GM19023 (cell line): ENCODE results near the gene IPO13.

Experiments
- ATAC-seq: cut with Tn5 transposase; IDR thresholded peaks from one replicate; pipeline ENCODE4 v1.9.1; 2021; ENCODE audit warnings: mild to moderate bottlenecking, moderate library complexity; ENCODE audit not compliant: unreplicated experiment

IPO13 gene, protein sequence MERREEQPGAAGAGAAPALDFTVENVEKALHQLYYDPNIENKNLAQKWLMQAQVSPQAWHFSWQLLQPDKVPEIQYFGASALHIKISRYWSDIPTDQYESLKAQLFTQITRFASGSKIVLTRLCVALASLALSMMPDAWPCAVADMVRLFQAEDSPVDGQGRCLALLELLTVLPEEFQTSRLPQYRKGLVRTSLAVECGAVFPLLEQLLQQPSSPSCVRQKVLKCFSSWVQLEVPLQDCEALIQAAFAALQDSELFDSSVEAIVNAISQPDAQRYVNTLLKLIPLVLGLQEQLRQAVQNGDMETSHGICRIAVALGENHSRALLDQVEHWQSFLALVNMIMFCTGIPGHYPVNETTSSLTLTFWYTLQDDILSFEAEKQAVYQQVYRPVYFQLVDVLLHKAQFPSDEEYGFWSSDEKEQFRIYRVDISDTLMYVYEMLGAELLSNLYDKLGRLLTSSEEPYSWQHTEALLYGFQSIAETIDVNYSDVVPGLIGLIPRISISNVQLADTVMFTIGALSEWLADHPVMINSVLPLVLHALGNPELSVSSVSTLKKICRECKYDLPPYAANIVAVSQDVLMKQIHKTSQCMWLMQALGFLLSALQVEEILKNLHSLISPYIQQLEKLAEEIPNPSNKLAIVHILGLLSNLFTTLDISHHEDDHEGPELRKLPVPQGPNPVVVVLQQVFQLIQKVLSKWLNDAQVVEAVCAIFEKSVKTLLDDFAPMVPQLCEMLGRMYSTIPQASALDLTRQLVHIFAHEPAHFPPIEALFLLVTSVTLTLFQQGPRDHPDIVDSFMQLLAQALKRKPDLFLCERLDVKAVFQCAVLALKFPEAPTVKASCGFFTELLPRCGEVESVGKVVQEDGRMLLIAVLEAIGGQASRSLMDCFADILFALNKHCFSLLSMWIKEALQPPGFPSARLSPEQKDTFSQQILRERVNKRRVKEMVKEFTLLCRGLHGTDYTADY

DNA sequence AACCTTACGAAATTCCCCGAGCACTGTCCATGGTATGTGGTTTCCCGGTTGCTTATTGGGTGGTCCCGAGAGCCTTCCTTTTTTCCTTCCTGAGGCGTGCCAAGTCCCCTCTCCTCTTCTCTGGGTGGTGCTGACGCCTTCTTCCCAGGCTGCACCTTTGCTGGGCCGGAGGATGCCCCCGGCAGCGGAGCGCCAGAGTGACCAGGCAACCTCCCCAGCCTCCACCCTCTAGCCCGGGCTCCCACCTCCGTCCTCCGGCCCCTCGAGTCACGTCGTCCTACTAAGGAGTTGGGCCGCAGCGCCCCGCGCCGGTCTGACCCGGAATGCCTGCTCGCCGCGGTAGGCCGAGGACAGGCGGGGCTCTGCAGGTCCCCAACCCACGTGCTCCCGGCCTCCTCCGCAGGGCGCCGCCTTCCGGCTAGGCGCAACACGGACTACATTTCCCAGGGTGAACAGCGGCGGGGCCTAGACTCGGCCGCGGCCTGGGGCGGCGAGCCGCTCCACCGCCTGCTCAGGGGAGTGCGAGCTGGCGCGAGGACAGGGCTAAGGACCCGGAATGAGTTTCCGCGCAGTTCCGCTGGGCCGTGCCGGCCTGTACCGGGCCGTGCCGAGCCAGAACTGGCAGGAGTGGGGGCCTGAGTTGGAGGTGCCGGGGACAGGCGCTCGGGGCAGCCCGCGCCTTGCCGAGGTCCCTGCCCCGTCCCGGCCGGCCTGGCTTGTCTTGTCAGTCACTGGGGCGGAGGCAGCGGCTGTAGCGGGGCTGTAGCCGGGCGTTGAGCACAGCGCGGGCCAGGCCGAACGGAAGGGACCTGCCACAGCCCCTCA, at the start of gene IPO13:
Gene IPO13 (plus strand): TSS at position 715 of the 825 bp plus-strand sequence. CDS start 651 bp downstream, outside the sequence.
- peak; percentile 91 for ATAC-seq

DNA sequence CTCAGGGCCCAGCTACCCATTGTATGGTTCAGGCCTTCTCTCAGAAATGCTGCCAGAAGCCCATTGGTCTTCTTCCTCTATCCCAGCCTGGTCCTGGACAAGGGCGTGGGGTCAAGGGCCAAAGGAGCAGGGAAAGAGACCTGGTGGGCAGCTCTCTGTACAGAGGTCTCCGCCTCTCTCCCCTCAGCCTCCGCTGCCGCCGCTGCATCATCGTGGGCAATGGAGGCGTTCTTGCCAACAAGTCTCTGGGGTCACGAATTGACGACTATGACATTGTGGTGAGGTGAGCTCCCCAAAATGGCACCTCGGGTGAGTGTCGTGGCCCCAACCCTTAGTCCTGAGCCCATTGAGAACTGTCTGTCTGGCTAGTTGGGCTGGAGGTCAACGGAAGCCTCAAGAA, 47.8 kb upstream of the IPO13 start:
- ATAC-seq = no peak

DNA sequence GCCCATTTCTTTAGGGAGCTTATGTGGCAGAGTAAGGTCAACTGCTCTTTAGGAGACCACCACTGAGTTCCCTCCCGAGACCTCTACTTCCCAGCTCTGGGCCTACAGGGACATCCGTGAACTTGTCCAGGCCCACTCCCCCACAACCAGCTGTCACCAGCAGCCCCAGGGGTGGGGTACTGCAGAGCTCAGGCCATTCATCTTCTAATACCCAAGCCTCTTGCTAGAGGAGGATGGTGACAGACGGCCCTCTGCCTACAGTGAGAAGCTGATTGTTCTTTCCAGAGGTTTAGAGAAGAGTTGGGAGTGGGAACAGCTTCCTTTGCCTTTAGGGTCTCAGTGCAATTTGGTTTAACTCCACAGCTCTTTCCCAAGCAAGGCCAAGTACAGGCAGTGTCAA, 46.4 kb upstream of the IPO13 start:
- ATAC-seq = no peak

DNA sequence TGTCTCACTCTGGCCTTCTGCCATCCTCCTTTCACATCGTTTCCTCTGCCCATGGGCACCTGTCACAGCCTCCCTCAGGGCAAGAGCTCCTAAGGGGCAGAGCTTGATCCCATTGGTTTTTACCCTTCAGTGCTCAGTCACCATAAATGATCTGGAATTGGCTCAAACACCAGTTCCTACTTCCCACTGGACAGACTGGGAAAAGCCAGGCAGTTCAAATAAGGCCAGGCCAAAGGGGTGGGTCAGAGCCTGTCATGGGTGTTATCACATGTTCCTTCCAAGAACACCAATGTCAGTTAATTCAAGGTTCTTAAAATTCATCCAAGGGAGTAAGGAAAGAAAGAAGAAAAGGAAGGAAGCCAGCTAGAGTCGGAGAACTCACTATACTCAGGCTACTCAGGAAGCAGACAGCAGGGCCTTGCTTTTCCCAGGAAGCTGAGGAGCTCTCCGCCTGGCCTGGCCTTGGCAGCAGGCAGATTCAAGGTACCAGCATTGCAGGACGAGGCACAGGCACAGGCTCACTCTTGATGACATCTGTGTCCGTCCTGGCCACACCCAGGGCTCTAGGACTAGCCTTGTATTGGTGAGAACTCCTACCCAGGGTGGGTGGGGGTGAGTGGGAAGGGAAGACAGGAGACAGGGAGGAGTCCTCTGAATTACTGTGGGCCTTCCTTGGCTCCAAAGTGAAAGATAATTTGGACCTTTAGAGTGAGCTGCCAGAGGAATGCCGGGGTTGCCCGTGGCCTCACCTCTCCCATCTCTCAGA, 45.4 kb upstream of the IPO13 start:
- ATAC-seq = no peak

DNA sequence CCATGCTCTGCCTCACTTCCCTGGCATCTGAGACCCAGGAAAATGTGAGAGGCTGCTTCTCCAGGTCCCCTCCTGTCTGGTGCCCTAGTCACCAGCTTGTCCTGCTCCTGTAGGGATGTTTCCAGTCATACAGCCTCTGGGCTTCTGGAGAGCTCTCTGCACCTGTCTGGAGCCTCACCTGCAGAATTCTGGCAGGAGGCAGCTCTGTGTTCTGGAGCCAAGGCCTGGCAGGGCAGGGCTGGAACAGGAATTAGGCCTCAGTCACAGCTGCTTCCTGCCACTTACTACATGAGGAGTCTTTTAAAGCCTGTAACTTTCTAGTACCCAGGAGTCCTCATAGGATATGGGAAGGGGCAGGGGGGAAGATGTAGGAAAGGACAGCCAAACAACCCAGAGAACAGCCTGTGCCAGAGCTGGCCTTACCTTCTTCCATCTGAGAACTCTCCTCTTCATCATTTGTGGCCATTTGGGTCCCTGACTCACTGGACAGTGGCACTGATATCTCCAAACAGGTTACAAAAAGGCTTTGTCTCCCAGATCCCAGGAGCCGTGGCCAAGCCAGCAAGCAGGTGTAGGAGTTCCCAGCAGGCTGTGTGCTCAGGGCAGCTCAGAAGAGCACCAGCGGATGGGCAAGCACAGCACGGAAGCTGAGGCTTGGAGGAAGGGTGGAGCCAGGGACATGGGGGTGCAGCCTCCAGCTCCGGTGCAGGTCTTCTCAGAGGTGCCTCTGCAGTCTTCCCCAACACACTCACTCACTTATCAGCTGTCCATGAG, 44.5 kb upstream of the IPO13 start:
- ATAC-seq = no peak

DNA sequence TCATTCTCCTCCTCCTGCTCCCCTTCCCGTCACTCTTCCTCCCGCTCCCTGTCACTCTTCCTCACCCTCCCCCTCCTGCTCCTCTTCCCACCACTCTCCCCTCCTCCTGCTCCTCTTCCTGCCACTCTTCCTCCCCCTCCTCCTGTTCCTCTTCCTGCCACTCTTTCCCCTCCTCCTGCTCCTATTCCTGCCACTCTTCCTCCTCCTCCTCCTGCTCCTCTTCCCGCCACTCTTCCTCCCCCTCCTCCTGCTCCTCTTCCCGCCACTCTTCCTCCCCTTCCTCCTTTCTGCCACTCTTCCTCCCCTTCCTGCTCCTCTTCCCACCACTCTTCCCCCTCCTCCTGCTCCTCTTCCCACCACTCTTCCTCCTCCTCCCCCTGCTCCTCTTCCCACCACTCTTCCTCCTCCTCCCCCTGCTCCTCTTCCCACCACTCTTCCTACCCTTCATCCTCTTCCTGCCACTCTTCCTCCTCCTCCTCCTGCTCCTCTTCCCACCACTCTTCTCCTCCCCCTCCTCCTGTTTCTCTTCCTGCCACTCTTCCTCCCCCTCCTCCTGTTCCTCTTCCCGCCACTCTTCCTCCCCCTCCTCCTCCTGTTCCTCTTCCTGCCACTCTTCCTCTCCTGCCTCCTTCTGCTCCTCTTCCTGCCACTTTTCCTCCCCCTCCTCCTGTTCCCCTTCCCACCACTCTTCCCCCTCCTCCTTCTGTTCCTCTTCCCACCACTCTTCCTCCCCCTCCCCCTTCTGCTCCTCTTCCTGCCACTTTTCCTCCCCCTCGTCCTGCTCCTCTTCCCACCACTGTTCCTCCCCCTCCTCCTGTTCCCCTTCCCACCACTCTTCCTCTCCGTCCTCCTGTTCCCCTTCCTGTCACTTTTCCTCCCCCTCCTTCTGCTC, 41.8 kb upstream of the IPO13 start:
- no peak for ATAC-seq

DNA sequence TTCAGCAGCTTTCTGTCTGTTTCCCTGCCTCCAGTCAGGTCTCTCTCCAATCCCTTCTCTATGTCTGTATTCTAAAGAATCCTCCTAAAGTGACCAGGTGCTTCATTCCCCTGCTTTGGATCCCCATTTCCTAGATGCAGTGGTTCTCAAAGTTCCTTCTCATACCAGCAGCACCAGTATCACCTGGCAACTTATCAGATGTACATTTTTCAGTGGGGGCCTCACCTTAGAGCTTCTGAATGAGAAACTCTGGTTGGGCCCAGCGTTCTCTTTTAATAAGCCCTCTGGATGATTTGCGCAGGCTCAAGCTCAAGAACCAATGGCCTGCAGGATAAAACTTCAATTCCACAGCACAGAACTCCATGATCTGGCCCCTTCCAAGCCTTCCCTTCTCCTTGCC, 38.5 kb upstream of the IPO13 start:
- ATAC-seq = no peak

DNA sequence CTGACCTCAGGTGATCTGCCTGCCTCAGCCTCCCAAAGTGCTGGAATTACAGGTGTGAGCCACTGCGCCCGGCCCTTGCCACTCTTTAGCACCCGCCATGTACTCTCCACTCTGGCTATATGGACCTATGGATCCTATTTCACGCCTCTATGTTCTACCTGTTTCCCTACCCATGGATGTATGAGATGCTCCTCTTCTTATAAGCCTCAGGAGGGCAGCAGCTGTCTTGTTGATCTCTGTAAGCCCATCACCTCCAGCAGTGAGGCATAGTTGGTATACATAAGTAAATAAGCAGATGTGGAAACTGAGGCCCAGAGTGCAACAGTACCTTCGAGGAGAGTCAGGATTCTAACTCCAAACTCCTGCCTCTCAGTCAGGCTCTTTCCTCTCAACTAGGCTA, 37.9 kb upstream of the IPO13 start:
- ATAC-seq = no peak

DNA sequence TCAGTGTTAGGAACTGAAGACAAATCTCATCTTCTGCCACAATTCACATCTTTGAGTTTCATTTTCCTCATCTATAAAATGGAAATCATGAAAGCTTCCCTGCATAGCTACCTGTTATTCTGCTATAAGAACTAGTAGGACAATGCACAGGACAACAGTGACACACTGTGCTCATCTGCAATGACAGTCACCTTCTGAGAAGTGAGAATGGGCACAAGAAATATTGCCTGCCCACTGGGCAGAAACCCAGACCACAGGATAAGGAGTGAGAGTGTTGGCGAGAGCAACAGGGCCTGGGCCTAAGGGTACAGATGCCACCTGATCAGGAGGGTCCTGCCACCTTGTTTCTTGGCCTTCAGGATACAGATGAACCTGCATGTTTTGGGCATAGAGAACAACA, 36.4 kb upstream of the IPO13 start:
- ATAC-seq = no peak

DNA sequence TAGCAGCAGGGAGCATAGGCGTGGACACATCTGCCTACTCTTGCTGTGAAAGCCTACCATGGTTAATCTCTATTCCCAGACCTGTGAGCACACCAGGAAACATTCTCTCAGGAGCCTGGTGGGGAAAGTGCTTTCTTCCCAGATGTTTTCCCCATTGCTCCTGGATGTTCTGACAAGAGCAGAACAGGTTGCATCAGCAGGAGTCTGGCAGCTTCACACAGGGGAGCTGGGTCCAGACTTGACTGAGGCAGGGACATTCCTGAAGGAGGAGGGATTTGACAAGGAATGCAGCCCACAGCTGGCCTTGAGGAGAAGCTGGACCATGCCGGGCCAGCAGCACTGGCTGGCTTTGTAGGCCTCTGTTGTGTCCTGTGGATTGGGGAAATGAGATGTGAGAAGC, 34.1 kb upstream of the IPO13 start:
- no peak for ATAC-seq

DNA sequence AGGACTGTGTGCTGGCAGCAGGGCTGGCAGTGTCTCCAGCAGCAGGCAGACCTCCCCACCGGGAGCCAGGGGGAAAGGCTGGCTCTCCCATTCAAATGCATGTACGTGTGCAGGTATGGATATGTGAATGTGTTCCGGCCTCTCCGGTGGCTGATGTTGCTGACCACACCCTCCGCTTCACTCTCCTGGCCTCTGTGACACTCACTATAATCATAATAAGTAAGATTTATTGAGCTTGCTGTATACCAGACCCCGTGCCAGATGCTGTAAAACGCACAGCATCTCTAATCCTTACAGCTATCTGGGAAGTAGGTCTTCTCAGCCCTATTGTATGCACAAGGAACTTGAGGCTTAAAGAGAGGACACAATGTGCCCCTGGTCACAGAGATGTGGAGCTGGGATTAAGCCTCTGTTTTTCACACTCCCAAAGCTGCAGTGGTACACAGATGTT, 33.7 kb upstream of the IPO13 start:
- ATAC-seq = no peak

DNA sequence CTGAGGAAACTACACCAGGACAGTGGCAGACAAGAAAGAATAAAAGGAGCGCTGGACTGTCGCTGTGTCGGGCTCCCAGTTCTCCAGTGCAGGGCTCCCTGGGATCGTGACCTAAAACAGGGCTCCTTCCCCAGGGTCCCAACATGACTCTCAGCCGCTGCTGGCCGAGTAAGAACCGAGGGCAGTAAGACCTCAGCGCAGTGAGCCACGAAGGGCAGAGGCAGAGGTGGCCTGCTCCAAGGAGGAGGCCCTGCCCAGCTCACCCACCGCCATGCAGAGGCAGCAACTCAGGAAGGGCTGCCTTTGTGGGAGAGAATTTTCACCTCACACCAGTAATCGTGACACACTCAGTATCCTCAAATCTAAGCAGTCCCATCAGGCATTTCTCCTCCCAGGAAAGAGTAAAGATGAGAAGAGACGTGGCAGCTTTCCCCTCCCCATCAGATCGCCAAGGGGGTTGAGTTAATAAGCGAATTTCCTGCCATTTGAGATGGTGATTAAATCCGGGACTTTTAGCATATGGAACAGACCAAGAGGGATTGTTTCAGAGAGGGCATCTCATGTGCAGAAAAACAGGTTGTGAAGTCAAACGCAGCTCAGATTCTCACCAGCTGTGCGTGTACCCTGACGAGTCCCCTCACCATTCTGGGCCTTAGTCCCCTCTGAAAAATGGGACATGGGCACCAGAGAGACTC, 32.9 kb upstream of the IPO13 start:
- ATAC-seq = no peak

DNA sequence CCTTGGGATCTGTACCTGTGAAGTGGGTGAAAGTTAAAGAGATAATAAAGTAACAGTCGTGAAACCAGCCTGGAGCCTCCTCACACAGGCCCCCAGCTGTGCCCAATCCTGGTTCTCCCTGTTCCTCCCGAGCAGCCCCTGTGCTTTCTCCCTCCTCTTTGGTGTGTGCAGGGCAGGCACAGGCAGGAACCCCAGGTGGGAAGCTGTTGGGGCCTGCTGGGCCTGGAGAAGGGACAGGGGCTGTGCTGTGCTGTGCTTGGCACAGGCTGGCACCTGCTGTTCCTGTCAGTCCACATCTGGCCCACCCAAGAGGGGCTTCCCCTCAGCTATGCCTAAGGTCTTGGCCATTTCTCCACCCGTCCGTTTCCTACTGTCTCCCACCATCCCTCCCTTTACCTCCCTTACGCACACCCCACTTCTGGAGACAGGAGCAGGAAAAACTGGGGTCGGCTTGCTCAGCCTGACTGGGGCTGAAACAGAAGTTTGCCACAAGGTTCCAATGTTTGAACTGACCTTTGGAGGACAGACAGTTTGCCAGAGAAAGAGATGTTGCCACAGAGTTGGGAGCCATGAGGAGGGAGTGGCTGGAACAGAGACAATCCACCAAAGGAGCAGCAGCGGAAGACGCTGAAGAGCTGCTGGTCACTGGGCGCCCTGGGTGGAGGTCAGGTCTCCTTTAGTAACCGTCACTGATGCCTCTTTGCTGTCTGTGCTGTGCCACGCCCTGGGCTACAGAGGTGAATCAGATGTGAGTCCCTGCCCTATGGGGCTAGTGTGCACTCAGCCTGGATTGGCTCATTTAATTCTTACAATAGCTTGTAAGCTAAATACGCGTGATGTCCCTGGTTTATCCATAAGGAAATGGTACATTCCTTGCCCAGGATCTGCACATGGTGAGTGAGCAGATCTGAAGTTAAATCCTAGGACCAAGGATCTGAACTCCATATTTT, 31.9 kb upstream of the IPO13 start:
- ATAC-seq = no peak

DNA sequence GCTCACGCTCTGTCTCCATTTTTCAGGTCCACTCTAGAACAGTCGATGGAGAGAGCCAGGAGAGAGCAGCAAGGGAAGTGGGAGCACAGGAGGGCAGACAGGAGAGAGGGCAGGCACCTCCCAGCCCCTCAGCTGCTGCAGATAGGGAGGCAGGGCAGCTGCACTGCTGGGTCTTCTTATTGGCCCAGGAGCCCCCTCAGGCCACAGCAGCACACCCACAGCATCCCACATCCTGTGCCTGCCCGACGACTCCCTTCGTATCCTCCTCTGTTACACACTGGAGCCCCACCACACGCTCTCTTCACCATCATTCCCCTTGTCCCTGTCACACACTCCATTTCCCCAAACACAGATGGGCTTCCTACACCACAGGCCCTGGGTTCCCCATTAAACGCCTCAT, 26.8 kb upstream of the IPO13 start:
- no peak for ATAC-seq

DNA sequence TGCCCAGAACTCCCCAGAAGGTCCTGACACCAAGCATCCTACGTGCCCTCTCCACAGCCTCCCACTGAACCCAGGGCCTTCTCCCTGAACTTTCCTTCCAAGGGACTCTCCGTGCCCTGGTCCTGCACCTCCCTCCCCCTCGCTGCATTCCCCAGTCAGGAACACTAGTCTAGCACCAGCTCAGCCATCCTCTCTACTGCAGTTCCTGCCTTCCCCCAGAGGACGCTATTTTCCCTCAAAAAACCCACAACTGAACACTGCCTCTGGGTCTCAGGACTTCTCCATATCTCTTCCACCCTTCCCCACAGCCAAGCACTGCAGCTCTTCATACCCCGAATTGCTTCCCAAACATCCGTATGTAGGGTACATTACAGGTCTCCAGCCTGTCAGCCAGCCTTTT, 25.7 kb upstream of the IPO13 start:
- no peak for ATAC-seq

DNA sequence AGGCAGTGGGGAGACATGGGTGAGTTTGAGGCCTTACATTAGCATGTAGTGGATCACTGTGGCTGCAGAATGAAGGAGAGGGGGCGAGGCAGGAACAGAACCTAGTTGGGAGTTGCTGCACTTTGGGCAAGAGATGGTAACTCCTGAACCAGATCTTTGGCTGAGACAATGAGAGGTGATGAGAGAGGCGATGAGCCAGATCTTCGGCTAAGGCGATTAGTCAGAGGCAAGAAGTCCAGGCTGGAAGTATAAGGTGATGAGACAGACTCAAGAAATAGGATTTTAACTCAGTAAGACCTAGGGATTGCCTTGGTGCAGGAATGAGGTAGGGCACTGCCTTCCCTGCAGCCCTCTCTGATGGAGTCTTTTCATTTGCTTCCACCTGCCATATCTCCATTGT, 22.2 kb upstream of the IPO13 start:
- no peak for ATAC-seq

DNA sequence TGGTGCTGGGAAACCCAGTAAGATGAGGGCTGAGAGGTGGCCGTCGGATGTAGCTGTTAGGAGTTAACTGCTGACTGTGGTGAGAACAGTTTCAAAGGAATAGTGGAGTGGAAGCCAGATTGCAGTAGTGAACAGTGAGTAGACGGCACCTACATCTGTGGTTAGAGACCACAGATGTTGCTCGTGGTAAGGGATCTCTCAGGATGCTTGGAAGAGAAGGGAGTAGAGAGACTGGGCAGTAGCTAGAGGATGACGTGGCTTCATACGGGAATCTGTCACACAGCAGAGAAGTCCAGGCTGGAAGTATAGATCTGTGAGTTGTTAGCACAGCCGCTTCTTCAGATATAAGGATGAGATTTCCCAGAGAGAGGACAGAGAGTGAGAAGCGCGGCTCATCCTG, 20.9 kb upstream of the IPO13 start:
- no peak for ATAC-seq
